ENCODE measurements around the gene TAS1R3. TPM values are rescaled to one million over a fixed set of nuclear protein-coding genes. Genes with fewer than 3 reads are reported as not detected.
A peak's percentile ranks its signal among the peaks of the same experiment; 100 is the strongest.

Gene TAS1R3
- total and polyA plus RNA-seq, 5 donors from 2014 or later = 0.06 to 2.0 (median 0.11) TPM; not detected in 2

DNA sequence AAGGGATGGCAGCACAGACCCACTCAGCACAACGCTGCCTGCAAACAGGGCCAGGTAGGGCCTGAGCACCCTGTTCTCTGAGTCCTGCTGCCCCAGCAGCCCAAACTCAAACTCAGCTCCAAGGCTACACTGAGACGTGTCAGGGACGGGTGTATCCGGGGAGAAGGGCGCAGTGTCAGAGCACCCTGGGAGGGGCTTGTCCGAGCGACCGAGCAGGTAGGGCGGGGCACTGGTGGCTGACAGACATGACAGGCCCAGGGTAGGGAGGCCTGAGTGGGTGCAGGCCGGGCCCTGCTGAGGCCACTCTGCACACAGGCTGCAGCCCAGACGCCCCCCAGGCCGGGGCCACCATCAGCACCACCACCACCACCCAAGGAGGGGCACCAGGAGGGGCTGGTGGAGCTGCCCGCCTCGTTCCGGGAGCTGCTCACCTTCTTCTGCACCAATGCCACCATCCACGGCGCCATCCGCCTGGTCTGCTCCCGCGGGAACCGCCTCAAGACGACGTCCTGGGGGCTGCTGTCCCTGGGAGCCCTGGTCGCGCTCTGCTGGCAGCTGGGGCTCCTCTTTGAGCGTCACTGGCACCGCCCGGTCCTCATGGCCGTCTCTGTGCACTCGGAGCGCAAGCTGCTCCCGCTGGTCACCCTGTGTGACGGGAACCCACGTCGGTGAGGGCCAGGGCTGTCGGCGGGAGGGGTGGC is 45.3 kb upstream of the TAS1R3 start:
- Mint-ChIP-seq H3K4me1 (no peaks in the 10 kb centered on the region), H3K27me3 (no peaks in the 10 kb centered on the region)

DNA sequence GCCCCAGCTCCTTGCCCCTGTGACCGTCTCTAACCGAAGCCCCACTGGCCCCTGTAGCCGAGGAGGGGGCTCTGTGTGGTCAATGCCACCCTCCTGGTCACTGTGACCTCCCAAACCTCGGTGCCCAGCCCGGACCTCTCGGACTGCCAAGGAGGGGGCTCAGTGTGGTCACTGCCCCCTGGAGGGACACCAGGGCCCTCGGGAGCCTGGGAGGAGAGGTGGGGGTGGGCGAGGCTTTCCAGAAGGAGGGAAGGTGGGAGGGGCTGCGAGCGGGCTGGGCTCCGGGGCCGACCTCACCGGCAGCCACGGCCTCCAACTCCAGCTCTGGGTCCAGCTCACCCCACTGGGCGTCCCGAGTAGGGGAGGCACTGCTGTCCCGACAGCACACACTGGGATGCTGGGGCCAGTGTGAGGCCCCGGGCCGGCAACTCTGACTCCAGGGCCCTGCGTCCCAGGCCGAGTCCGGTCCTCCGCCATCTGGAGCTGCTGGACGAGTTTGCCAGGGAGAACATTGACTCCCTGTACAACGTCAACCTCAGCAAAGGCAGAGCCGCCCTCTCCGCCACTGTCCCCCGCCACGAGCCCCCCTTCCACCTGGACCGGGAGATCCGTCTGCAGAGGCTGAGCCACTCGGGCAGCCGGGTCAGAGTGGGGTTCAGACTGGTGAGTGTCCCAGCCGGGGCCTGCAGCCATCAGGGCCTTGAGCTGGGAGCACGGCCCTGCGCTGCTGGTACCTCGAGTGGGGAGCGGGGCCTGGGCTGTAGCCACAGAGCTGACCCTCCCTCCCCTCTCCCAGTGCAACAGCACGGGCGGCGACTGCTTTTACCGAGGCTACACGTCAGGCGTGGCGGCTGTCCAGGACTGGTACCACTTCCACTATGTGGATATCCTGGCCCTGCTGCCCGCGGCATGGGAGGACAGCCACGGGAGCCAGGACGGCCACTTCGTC is 44.5 kb upstream of the TAS1R3 start:
- Histone ChIP-seq H3K36me3 (ENCODE audit: control insufficient read depth, insufficient read depth, low read length) (no peaks in the 10 kb centered on the region), H3K4me1 (ENCODE audit: control insufficient read depth, insufficient read depth, low read length, poor library complexity, severe bottlenecking) (no peaks in the 10 kb centered on the region), H3K27ac (ENCODE audit: insufficient read depth, low read length, poor library complexity, severe bottlenecking) (no peak overlapping the region), H3K27me3 (ENCODE audit: control insufficient read depth, insufficient read depth, low read length) (no peaks in the 10 kb centered on the region), H3K4me3 (ENCODE audit: low read depth, low read length) (no peak overlapping the region), H3K9me3 (ENCODE audit: control insufficient read depth in 2 of 2, low read length in 2 of 2) (no peaks in the 10 kb centered on the region)
- H3K27ac Mint-ChIP-seq = no peak overlapping the region
- H3K27me3 Mint-ChIP-seq = no peaks in the 10 kb centered on the region
- H3K4me1 Mint-ChIP-seq = no peaks in the 10 kb centered on the region
- H3K4me3 Mint-ChIP-seq = no peak overlapping the region
- ATAC-seq (ENCODE audit: low read depth in 2 of 2) (no peak), DNase-seq (no peak)
- H3K36me3 Mint-ChIP-seq = no peaks in the 10 kb centered on the region
- peaks cover 0 to 2% (median 0%) of the 10 kb centered on the region in 7 donors for H3K9me3 Mint-ChIP-seq

More for the DNA sequence above, 45.3 kb upstream of the TAS1R3 start:
- Mint-ChIP-seq H3K9me3 (peaks cover 0 to 2% (median 0%) of the 10 kb centered on the region in 7 donors), H3K27ac (peak overlapping the region in 1 of 3 donors; percentile 48), H3K36me3 (no peaks in the 10 kb centered on the region), H3K4me3 (peak overlapping the region in 1 of 4 donors; percentile 32)
- no peaks in the 10 kb centered on the region for H3K36me3 ChIP-seq (ENCODE audit: control insufficient read depth, insufficient read depth, low read length)
- no peak for ATAC-seq (ENCODE audit: low read depth in 2 of 2)
- no peaks in the 10 kb centered on the region for H3K4me1 ChIP-seq (ENCODE audit: control insufficient read depth, insufficient read depth, low read length, poor library complexity, severe bottlenecking)
- no peak overlapping the region for H3K27ac ChIP-seq (ENCODE audit: insufficient read depth, low read length, poor library complexity, severe bottlenecking)
- no peak for DNase-seq
- no peaks in the 10 kb centered on the region for H3K27me3 ChIP-seq (ENCODE audit: control insufficient read depth, insufficient read depth, low read length)
- H3K9me3 ChIP-seq (ENCODE audit: control insufficient read depth in 2 of 2, low read length in 2 of 2) = no peaks in the 10 kb centered on the region
- H3K4me3 ChIP-seq (ENCODE audit: low read depth, low read length) = no peak overlapping the region

DNA sequence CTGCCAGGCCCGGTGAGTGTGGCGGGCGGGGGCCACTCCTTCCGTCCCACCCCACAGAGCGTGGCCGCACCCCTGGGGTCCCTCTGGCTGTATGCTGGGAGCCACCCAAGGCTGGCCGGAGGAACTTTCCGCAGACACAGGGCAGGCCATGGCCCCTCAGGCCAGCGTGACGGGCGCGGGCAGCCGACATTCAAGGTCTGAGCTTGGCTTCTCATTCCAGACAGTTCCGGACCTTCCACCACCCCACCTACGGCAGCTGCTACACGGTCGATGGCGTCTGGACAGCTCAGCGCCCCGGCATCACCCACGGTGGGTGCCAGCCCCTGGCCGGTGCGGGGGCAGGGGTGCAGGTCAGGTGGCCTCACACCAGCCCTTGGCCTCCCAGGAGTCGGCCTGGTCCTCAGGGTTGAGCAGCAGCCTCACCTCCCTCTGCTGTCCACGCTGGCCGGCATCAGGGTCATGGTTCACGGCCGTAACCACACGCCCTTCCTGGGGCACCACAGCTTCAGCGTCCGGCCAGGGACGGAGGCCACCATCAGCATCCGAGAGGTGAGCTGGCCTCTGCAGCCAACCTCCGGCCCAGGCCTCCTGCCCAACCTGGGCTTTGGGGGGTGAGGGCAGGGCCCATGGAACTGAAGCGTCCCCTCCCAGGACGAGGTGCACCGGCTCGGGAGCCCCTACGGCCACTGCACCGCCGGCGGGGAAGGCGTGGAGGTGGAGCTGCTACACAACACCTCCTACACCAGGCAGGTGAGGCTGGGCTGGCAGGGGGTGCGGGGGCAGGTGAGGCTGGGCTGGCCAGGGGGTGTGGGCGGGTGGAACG is 43.6 kb upstream of the TAS1R3 start:
- no peaks in the 10 kb centered on the region for H3K4me1 ChIP-seq (ENCODE audit: control insufficient read depth, insufficient read depth, low read length, poor library complexity, severe bottlenecking)
- peaks cover 0 to 2% (median 0%) of the 10 kb centered on the region in 7 donors for H3K9me3 Mint-ChIP-seq
- ATAC-seq (ENCODE audit: low read depth in 2 of 2) (no peak), DNase-seq (no peak)
- H3K27ac Mint-ChIP-seq = no peak overlapping the region
- no peak overlapping the region for H3K4me3 ChIP-seq (ENCODE audit: low read depth, low read length)
- H3K36me3 Mint-ChIP-seq = no peaks in the 10 kb centered on the region
- H3K4me3 Mint-ChIP-seq = no peak overlapping the region
- no peak overlapping the region for H3K27ac ChIP-seq (ENCODE audit: insufficient read depth, low read length, poor library complexity, severe bottlenecking)
- no peaks in the 10 kb centered on the region for H3K27me3 ChIP-seq (ENCODE audit: control insufficient read depth, insufficient read depth, low read length)
- peaks cover 0 to 4% (median 2%) of the 10 kb centered on the region in 4 donors for H3K4me1 Mint-ChIP-seq
- H3K36me3 ChIP-seq (ENCODE audit: control insufficient read depth, insufficient read depth, low read length) = no peaks in the 10 kb centered on the region
- no peaks in the 10 kb centered on the region for H3K9me3 ChIP-seq (ENCODE audit: control insufficient read depth in 2 of 2, low read length in 2 of 2)
- no peaks in the 10 kb centered on the region for H3K27me3 Mint-ChIP-seq

DNA sequence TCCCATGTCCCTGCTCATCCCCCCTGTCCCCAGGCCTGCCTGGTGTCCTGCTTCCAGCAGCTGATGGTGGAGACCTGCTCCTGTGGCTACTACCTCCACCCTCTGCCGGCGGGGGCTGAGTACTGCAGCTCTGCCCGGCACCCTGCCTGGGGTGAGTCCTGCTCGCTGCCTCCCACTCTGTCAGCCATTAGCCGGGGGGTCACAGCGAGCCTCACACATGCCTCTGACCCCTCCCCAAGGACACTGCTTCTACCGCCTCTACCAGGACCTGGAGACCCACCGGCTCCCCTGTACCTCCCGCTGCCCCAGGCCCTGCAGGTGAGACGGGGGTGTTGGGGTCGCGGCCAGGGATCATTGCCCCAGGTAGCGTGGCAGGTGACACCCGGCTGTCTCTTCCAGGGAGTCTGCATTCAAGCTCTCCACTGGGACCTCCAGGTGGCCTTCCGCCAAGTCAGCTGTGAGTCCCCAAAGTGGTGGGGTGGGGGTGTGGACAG is 40.8 kb upstream of the TAS1R3 start:
- Mint-ChIP-seq H3K4me3 (no peak overlapping the region), H3K36me3 (no peaks in the 10 kb centered on the region), H3K27me3 (no peaks in the 10 kb centered on the region), H3K27ac (no peak overlapping the region), H3K4me1 (peaks cover 0 to 4% (median 2%) of the 10 kb centered on the region in 4 donors), H3K9me3 (no peaks in the 10 kb centered on the region)
- Histone ChIP-seq H3K27ac (ENCODE audit: insufficient read depth, low read length, poor library complexity, severe bottlenecking) (no peak overlapping the region), H3K36me3 (ENCODE audit: control insufficient read depth, insufficient read depth, low read length) (no peaks in the 10 kb centered on the region), H3K4me3 (ENCODE audit: low read depth, low read length) (no peak overlapping the region), H3K9me3 (ENCODE audit: control insufficient read depth in 2 of 2, low read length in 2 of 2) (no peaks in the 10 kb centered on the region), H3K4me1 (ENCODE audit: control insufficient read depth, insufficient read depth, low read length, poor library complexity, severe bottlenecking) (no peaks in the 10 kb centered on the region), H3K27me3 (ENCODE audit: control insufficient read depth, insufficient read depth, low read length) (no peaks in the 10 kb centered on the region)
- DNase-seq = peak in 1 of 3 donors; percentile 20
- ATAC-seq (ENCODE audit: low read depth in 2 of 2) = peak in 1 of 2 donors; percentile 29

DNA sequence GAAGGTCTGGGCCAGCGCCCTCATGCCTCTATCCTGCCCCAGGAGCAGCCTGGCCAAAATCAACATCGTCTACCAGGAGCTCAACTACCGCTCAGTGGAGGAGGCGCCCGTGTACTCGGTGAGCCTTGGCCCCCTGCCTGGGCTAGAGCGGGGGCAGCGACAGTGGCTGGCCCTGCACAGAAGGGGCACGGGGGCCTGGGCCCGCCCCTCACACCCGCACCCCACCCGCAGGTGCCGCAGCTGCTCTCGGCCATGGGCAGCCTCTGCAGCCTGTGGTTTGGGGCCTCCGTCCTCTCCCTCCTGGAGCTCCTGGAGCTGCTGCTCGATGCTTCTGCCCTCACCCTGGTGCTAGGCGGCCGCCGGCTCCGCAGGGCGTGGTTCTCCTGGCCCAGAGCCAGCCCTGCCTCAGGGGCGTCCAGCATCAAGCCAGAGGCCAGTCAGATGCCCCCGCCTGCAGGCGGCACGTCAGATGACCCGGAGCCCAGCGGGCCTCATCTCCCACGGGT is 40.0 kb upstream of the TAS1R3 start:
- H3K27me3 Mint-ChIP-seq = no peaks in the 10 kb centered on the region

DNA sequence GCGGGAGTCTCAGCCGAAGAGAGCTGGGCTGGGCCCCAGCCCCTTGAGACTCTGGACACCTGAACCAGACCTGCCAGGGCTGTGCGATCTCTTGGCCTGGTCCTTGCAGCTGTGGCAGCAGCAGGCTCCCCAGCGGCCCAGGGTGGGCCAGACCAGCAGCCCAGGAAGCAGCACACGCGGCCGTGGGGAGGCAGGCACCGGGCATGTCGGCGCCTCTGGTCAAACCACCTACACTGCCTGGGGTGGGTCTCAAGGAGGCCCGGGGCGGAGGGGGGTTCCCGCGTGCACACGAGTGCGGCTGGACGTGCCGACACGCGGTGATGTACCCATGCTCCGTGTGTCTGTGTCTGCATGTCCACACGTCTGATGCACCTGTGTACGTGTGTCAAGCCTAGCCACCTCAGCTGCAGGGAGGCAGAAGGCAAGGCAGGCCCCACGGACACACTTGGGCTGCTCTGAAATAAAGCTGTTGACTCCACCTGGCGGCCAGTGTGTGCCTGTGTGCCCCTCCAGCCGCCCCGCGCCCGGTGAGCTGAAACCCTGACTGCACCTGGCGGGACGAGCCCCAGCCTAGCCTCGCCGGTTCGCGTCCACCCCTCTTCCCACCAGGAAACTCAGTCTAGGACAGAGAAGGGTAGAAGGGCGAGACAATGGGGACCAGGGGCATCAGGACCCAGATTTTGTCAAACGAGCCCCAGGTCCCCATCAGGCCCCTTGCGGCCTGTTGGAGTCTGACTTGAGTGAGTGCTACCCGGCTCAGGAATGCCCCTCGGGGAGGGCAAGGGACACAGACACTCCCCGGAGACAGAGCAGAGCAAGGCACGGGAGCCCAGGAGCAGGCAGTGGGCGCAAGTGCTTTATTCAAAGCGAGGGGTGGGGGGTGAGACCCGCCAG is 39.3 kb upstream of the TAS1R3 start:
- H3K36me3 ChIP-seq (ENCODE audit: control insufficient read depth, insufficient read depth, low read length) = no peaks in the 10 kb centered on the region
- H3K9me3 Mint-ChIP-seq = no peaks in the 10 kb centered on the region
- H3K27me3 ChIP-seq (ENCODE audit: control insufficient read depth, insufficient read depth, low read length) = no peaks in the 10 kb centered on the region
- H3K36me3 Mint-ChIP-seq = no peaks in the 10 kb centered on the region
- no peak overlapping the region for H3K27ac ChIP-seq (ENCODE audit: insufficient read depth, low read length, poor library complexity, severe bottlenecking)
- H3K27ac Mint-ChIP-seq = no peak overlapping the region
- H3K27me3 Mint-ChIP-seq = no peaks in the 10 kb centered on the region
- no peaks in the 10 kb centered on the region for H3K4me1 ChIP-seq (ENCODE audit: control insufficient read depth, insufficient read depth, low read length, poor library complexity, severe bottlenecking)
- no peaks in the 10 kb centered on the region for H3K9me3 ChIP-seq (ENCODE audit: control insufficient read depth in 2 of 2, low read length in 2 of 2)
- peak; percentile 38 to 70 (median 57) for DNase-seq
- peaks cover 0 to 4% (median 2%) of the 10 kb centered on the region in 4 donors for H3K4me1 Mint-ChIP-seq
- ATAC-seq (ENCODE audit: low read depth in 2 of 2) = peak; percentile 61 to 77
- no peak overlapping the region for H3K4me3 ChIP-seq (ENCODE audit: low read depth, low read length)
- peak overlapping the region in 1 of 4 donors; percentile 27 for H3K4me3 Mint-ChIP-seq

More for the DNA sequence above, 40.0 kb upstream of the TAS1R3 start:
- no peaks in the 10 kb centered on the region for H3K9me3 ChIP-seq (ENCODE audit: control insufficient read depth in 2 of 2, low read length in 2 of 2)
- no peaks in the 10 kb centered on the region for H3K27me3 ChIP-seq (ENCODE audit: control insufficient read depth, insufficient read depth, low read length)
- ATAC-seq (ENCODE audit: low read depth in 2 of 2) = no peak
- Mint-ChIP-seq H3K4me1 (peaks cover 0 to 4% (median 2%) of the 10 kb centered on the region in 4 donors), H3K4me3 (no peak overlapping the region), H3K9me3 (no peaks in the 10 kb centered on the region), H3K27ac (no peak overlapping the region), H3K36me3 (no peaks in the 10 kb centered on the region)
- no peak for DNase-seq
- H3K27ac ChIP-seq (ENCODE audit: insufficient read depth, low read length, poor library complexity, severe bottlenecking) = no peak overlapping the region
- H3K4me1 ChIP-seq (ENCODE audit: control insufficient read depth, insufficient read depth, low read length, poor library complexity, severe bottlenecking) = no peaks in the 10 kb centered on the region
- no peak overlapping the region for H3K4me3 ChIP-seq (ENCODE audit: low read depth, low read length)
- no peaks in the 10 kb centered on the region for H3K36me3 ChIP-seq (ENCODE audit: control insufficient read depth, insufficient read depth, low read length)
